ENCODE data around the gene LEO1. TPM values are rescaled to one million over a fixed set of nuclear protein-coding genes. Genes with fewer than 3 reads are reported as not detected.

LEO1 gene
- total and polyA plus RNA-seq, 12 donors: 6.6 to 44.6 (median 15.0) TPM

DNA sequence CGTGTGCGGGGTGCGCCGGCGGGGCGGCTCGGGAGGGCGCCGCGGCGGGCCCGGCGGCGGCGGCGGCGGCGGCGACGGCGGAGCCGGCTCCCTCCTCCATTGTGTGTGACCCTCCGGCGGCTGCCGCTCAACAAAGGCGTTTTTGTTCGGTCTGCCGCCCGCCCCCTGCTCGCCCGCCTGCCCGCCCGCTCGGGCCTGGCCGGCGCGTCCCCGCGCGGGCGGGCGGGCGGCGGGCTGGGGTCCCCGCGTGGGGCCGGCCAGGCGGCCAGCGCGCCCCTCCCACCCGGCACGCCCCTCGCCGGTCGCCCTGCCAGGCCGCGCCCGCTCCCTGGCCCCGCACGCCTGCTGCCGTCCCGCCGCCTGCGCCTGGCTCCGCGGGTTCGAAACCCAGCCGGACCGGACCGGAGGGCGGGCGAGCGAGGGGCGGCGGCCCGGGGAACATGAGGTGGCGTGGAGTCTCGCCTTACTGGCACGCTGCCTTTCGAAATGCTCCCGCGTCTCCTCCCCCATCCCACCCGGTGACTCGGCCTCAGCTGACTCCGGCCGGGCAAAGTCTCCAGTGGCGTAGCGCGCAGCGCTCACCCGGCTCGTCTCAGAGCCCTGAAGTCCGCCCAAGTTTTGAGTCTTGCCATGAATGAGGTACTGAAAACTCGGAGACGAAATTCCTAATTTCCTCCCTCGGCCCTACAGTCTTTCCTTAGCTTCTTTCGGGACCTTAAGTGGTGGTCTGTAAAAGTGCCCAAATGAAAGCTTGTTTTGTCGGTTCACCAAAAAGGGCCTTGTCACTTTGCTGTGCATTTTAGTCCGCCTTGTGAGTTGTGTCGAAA is 48.0 kb upstream of the LEO1 start:
- WGBS, 4 donors: 0 to 1% (median 1%) methylated on average over 14 to 100 of the region's 100 CpGs
- Histone ChIP-seq H3K4me1 (replicated peaks in 1 of 2) (peaks cover 24 to 33% of the 10 kb centered on the region in 2 donors), H3K4me3 (peak overlapping the region; percentile 2 to 87 (median 83)), H3K27ac (peak overlapping the region; percentile 77 to 100 (median 96)), H3K27me3 (no peaks in the 10 kb centered on the region), H3K9me3 (replicated peaks in 1 of 3) (no peaks in the 10 kb centered on the region), H3K36me3 (replicated peaks in 1 of 2) (no peaks in the 10 kb centered on the region)
- DNase-seq: peak; percentile 86 to 93 (median 92)
- intact Hi-C loops (cut with DNase I): loop anchor here in 1 of 2 donors (10.0 kb wide), 1 partner anchor 55 kb away; no protein-coding TSS in a partner anchor
- TF ChIP-seq, protein P1, sequence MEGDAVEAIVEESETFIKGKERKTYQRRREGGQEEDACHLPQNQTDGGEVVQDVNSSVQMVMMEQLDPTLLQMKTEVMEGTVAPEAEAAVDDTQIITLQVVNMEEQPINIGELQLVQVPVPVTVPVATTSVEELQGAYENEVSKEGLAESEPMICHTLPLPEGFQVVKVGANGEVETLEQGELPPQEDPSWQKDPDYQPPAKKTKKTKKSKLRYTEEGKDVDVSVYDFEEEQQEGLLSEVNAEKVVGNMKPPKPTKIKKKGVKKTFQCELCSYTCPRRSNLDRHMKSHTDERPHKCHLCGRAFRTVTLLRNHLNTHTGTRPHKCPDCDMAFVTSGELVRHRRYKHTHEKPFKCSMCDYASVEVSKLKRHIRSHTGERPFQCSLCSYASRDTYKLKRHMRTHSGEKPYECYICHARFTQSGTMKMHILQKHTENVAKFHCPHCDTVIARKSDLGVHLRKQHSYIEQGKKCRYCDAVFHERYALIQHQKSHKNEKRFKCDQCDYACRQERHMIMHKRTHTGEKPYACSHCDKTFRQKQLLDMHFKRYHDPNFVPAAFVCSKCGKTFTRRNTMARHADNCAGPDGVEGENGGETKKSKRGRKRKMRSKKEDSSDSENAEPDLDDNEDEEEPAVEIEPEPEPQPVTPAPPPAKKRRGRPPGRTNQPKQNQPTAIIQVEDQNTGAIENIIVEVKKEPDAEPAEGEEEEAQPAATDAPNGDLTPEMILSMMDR (IDR thresholded peaks at IDR 0.05): peak in 1 of 6 experiments; percentile 14
- peak; percentile 85 to 97 for TF ChIP-seq POLR2A (IDR thresholded peaks at IDR 0.05)

DNA sequence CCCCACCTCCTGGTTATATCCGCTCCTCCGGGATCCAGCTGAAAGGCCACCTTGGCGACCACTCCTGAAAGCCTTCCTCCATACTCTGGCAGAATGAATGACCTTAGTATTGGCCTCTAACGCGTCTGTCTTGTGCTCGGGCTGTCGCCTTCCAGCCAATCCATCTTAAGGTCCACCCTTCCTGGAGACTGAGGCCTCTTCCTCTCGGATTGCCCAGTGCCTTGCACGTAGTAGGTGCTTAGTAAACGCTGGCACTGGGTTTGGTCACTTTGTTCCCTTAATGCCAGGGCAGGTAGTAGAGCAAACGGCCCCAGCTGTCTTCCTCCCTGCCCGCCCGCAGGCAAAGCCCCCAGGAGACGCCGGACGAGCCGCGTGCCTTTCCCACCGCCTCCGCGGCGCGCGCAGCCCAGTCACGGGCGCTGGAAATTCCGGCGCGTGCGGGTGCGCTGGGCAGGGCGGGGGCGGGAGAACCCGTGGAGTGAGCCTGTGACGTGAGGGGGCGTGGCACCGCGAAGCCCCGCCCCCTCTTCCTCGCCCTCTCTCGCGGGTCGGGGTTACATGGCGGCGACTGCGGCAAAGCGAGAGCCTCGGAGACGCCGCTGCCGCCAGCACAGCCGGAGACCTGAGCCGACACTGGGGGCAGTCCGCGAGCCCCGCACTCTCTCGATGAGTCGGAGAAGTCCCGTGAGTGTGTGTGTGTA is 47.3 kb upstream of the LEO1 start, which contains the start of gene MAPK6:
Gene MAPK6 (plus strand): TSS at position 527 of the 701 bp plus-strand sequence. CDS start 27,242 bp downstream, outside the sequence.
- intact Hi-C loops (cut with DNase I): no loop called here
- 3 to 22% (median 13%) methylated on average over 10 to 58 of the region's 59 CpGs for WGBS, 4 donors
- H3K27ac ChIP-seq: peak within 1 kb of the TSS; percentile 77 to 100 (median 96)

DNA sequence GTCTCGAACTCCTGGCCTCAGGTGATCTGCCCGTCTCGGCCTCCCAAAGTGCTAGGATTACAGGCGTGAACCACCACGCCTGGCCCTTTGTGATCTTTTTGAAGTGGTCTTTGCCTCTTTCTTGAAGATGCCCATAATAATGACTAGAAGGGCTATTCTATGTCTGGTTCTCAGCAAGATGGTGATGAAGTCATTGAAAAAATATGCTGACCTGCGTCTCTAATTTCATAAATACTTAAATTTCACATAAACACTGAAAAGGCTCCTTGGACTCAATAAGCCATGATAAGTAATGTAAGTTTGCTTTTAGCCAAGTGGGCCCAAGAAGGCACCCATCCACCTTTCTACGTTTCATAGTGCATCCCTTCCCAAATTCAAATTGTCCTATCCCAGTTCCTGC is 46.7 kb upstream of the LEO1 start:
- H3K27ac ChIP-seq: peak overlapping the region in 1 of 5 donors; percentile 96
- H3K4me3 ChIP-seq: no peak overlapping the region
- no peaks in the 10 kb centered on the region for H3K27me3 ChIP-seq
- TF ChIP-seq, protein P1 (IDR thresholded peaks at IDR 0.05): no peak
- no peak for TF ChIP-seq POLR2A (IDR thresholded peaks at IDR 0.05)
- WGBS, 4 donors: 90 to 94% (median 92%) methylated on average over 7 of the region's 7 CpGs
- H3K36me3 ChIP-seq (replicated peaks in 1 of 2): no peaks in the 10 kb centered on the region
- DNase-seq: no peak
- H3K4me1 ChIP-seq (replicated peaks in 1 of 2): peaks cover 24 to 33% of the 10 kb centered on the region in 2 donors
- no peaks in the 10 kb centered on the region for H3K9me3 ChIP-seq (replicated peaks in 1 of 3)
- intact Hi-C loops (cut with DNase I): no loop called here

More for the DNA sequence above, 47.3 kb upstream of the LEO1 start, which contains the start of gene MAPK6:
- H3K4me3 ChIP-seq: peak within 1 kb of the TSS; percentile 8 to 87 (median 83)
- no peaks in the 10 kb centered on the region for H3K27me3 ChIP-seq
- peak; percentile 92 to 98 for TF ChIP-seq POLR2A (IDR thresholded peaks at IDR 0.05)
- TF ChIP-seq, protein P1 (IDR thresholded peaks at IDR 0.05): no peak
- no peaks in the 10 kb centered on the region for H3K9me3 ChIP-seq (replicated peaks in 1 of 3)
- H3K4me1 ChIP-seq (replicated peaks in 1 of 2): peaks cover 24 to 33% of the 10 kb centered on the region in 2 donors
- no peaks in the 10 kb centered on the region for H3K36me3 ChIP-seq (replicated peaks in 1 of 2)
- DNase-seq: peak; percentile 91 to 97 (median 95)

DNA sequence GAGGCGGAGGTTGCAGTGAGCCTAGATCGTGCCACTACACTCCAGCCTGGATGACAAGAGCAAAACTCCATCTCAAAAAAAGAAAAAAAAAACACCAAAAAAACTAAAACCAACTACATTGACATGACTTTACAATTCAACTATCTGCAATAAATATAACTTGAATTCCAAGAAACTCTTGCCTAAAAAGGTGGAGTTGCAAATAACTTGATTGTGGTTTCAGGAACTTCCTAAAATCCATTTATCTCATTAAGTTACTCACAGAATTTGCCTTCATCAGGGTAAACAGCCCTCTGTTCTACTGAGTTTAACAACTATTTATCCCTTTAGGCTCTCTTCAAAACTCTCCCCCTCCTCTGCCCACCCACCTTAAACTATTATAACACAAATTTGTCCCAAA is 44.7 kb upstream of the LEO1 start:
- no peak for TF ChIP-seq POLR2A (IDR thresholded peaks at IDR 0.05)
- Histone ChIP-seq H3K27me3 (no peaks in the 10 kb centered on the region), H3K27ac (no peak overlapping the region), H3K4me3 (no peak overlapping the region), H3K36me3 (replicated peaks in 1 of 2) (no peaks in the 10 kb centered on the region), H3K9me3 (replicated peaks in 1 of 3) (no peaks in the 10 kb centered on the region), H3K4me1 (replicated peaks in 1 of 2) (peaks cover 14 to 15% of the 10 kb centered on the region in 2 donors)
- intact Hi-C loops (cut with DNase I): no loop called here
- DNase-seq: no peak
- 93 to 100% (median 96%) methylated on average over 2 of the region's 2 CpGs for WGBS, 4 donors

All from adrenal gland (tissue), 12 donors.